Pulmonary artery endothelial cell (primary cell): ENCODE measurements around the gene PRKCA. TPM values are rescaled to one million over a fixed set of nuclear protein-coding genes. Genes with fewer than 3 reads are reported as not detected.

Experiments used
- DNase-seq: peaks from one replicate; pipeline ENCODE4 v3.0.0-alpha.2; 2011; ENCODE audit warnings: low read depth, low spot score
- total RNA-seq: library from RNA; depleted of rRNA; stranded (reverse); fragments of >200 nt; gene quantifications from 2 replicates; pipeline ENCODE4 v1.2.3, GENCODE V29; 2014

The PRKCA gene
- total RNA-seq, 1 donor from 2014 or later: 10.8 TPM

DNA sequence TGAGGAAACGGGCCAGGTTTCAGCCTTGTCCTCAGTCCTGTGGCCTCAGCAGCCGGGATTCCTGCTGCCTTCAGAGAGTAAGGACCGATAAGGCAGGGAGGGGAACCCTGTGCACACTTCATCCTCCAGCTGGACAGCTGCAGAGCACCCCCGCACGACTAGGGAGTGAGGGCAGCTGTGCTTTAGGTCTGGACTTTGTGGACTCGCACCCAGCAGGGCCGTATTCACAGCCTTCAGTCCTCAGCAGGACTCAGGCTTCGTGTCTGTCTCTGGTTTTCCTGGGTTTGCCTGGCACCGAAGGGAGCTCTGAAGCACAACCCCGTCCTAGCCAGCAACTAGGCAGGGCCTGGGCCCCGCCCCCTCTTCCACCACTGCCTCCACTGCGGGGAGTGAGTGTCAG lies 486.7 kb downstream of the PRKCA start:
- no peak for DNase-seq

GRCh38 chr17:66789961-66790437 lies 487.6 kb downstream of the PRKCA start:
- DNase-seq: no peak

- DNase-seq: no peak
Observed at GRCh38 chr17:66790501-66791061, 488.2 kb downstream of the PRKCA start.

GRCh38 chr17:66791347-66791746 lies 488.9 kb downstream of the PRKCA start:
- no peak for DNase-seq

GRCh38 chr17:66793814-66794213 lies 491.4 kb downstream of the PRKCA start:
- no peak for DNase-seq

DNA sequence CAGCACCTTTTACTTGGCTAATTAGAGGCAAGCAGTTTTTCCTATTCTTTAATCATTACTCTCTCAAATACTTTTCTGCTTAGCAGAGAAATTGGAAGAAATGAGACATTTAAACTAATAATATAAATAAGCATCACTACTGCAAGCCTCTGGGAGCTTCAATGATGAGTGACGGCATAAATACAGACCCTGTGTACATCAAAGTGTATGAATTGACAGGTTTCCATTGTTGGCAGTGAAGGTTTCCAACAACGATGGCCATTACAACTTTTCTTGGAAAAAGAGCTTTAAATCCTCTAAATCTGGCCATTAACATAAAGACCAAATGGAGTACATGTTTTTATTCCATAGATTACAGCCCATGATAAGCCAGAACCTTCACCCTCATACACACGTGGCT lies 493.1 kb downstream of the PRKCA start:
- no peak for DNase-seq

- no peak for DNase-seq
Observed at GRCh38 chr17:66799849-66800537, 497.6 kb downstream of the PRKCA start.

DNA sequence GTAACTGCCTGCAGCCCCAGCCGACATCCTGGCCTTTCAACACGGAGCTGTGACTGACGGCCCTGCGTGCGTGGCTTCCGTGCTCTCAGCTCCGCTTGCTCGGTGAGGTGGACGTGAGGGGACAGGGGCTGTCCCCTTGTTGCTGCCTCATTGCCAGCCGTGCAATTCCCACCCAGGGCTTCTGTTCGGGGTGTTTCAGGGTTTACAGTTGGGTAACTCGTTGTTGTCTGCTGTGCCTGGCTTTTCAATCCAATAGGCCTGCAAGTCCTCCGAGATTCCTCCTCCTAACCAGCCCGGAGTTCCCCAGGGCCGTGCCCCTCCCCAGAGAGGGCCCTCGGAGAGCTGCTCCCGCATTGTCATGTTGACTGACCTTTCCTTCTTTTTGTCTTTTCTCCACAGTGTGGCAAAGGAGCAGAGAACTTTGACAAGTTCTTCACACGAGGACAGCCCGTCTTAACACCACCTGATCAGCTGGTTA lies 501.1 kb downstream of the PRKCA start:
- no peak for DNase-seq

DNA sequence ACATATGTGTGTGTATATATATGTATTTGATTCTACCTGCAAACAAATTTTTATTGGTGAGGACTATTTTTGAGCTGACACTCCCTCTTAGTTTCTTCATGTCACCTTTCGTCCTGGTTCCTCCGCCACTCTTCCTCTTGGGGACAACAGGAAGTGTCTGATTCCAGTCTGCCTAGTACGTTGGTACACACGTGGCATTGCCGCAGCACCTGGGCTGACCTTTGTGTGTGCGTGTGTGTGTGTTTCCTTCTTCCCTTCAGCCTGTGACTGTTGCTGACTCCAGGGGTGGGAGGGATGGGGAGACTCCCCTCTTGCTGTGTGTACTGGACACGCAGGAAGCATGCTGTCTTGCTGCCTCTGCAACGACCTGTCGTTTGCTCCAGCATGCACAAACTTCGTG lies 503.2 kb downstream of the PRKCA start:
- no peak for DNase-seq

DNA sequence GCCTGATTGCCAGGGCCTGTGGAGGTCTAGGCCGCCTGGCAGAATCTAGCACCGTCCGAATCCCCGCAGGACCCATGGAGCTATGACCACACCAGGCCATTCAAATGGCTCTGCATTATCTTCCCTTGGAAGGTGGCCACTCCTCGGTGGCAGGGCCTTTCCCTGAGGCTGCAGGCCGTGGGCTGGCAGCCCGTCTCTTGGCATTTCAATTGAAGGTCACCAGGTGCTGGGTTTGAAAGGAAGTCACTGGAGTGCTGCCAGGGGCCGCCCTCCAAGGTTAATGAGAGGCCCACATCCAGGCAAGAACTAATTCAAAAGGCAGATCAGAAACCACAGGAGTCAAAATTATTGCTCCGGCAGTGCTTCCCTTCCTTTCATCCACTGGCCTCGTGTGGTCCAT lies 504.8 kb downstream of the PRKCA start:
- DNase-seq: no peak

- DNase-seq: no peak
Observed at GRCh38 chr17:66809408-66809807, 507.0 kb downstream of the PRKCA start.

- DNase-seq: no peak
Observed at GRCh38 chr17:66810951-66811682, 508.7 kb downstream of the PRKCA start.

DNA sequence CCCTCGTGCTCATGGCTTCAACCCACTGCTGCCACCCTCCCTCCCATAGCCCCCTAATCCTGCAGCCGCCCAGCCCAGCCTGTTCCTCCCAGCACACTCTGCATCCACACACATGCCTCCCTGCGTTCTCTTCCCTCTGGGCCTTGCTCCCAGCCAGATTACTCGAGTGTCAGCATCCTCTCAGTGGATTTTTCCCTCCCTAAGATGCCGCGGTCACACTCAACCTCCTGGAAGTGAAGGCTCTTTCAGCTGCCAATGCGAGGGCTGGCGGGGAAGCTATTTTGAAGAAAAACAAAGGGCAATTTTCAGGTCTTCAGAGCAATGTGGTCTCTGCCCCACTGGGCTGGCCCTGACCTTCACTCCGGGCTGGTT lies 509.3 kb downstream of the PRKCA start:
- no peak for DNase-seq

GRCh38 chr17:66812571-66812970 lies 510.2 kb downstream of the PRKCA start:
- no peak for DNase-seq

- no peak for DNase-seq
Observed at GRCh38 chr17:66813296-66813695, 510.9 kb downstream of the PRKCA start.

GRCh38 chr17:66814026-66814425 lies 511.6 kb downstream of the PRKCA start:
- no peak for DNase-seq

DNA sequence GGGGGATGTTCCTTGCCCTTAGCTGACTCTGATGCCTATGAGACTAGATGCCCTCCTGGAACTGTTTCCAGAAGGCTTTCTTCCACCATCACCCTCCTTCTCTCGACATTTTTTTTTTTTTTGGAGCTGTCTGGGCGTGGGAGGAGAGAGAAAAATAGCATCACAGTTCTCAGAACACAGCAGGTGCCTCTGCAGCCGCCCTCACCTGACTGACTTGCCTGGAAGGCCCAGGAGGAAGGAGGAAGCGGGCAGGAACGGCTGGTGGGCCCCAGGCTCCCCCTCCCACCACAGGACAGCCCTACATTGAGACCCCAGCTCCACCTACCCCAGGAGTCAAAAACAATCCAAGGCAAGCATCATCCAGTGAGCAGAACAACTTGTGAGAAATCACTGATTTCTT lies 512.2 kb downstream of the PRKCA start:
- DNase-seq: no peak

DNA sequence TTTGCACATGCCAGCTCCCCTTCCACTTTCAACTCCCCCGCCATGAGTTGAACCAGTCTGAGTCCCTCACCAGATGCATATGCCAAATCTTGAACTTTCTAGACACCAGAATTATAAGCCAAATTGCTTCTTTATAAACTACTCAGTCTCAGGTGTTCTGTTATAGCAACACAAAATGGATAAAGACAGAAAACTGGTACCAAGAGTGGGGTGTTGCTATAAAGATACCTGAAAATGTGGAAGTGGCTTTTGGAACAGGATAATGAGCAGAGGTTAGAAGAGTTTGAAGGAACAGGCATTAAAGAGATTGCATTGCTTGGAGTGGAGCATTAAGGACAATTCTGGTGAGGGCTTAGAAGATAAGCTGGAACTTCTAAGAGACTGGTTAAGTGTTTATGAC lies 515.3 kb downstream of the PRKCA start:
- no peak for DNase-seq

- no peak for DNase-seq
Observed at GRCh38 chr17:66819466-66819865, 517.1 kb downstream of the PRKCA start.

DNA sequence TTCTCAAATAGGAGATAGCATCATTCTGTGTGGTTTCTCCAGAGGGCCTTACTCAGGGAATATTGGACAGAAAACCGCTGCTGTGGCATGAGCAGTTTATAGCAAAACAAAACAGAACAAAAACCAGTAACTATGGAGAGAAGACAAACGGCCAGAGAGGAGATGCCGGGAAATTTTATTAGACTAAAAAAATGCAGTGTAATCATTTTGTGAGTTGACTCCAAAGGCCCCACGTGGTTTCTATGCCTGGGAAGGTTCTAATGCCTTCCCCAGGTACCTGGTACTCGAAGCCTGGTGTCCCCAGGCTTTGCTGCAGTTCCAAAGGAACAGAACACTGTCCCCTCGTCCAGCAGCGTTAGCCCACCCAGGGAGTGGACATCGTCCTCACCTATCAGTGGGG lies 519.6 kb downstream of the PRKCA start:
- DNase-seq: no peak

DNA sequence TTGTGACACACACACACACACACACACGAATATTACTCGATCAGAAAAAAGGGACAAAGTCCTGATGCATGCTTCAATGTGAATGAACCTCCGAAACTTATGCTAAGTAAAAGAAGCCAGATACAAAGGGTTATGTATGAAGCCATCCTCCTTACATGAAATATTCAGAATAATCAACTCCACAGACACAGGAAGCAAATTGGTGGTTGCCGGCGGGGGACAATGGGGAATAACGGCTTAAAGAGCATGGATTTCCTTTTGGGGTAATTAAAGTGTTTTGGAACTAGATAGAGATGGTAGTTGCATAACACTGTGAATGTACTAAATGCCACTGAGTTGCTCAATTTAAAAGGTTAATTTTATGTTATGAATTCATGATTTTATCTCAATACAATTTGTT lies 524.4 kb downstream of the PRKCA start:
- no peak for DNase-seq

- DNase-seq: peak; percentile 10
Observed at GRCh38 chr17:66829386-66829864, 527.0 kb downstream of the PRKCA start.
